ENCODE data around the gene FANCG.

- no peak for TF ChIP-seq CTCF (IDR thresholded peaks at IDR 0.05; ENCODE audit: insufficient read depth, low read depth, low read length)
- TF ChIP-seq EZH2 (IDR thresholded peaks at IDR 0.05; ENCODE audit: insufficient read depth, low read length) = no peak
These were observed 32.7 kb upstream of the FANCG start for GRCh38 chr9:35112257-35113020.

Measured in astrocyte (in vitro differentiated cells and primary cell).